ENCODE measurements around the gene SLC2A14.
"Not testable (repeated sequence)": the region's sequence is repeated elsewhere in the genome, so short reads cannot be mapped to it uniquely, and the experiment has no call there.

DNA sequence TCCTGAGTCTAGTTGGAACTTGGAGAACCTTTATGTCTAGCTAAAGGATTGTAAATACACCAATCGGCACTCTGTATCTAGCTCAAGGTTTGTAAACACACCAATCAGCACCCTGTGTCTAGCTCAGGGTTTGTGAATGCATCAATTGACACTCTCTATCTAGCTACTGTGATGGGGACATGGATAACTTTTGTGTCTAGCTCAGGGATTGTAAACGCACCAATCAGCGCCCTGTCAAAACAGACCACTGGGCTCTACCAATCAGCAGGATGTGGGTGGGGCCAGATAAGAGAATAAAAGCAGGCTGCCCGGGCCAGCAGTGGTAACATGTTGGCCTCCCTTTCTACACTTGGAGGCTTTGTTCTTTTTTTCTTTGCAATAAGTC is 9.0 kb upstream of the SLC2A14 start:
- TF ChIP-seq, protein P1, sequence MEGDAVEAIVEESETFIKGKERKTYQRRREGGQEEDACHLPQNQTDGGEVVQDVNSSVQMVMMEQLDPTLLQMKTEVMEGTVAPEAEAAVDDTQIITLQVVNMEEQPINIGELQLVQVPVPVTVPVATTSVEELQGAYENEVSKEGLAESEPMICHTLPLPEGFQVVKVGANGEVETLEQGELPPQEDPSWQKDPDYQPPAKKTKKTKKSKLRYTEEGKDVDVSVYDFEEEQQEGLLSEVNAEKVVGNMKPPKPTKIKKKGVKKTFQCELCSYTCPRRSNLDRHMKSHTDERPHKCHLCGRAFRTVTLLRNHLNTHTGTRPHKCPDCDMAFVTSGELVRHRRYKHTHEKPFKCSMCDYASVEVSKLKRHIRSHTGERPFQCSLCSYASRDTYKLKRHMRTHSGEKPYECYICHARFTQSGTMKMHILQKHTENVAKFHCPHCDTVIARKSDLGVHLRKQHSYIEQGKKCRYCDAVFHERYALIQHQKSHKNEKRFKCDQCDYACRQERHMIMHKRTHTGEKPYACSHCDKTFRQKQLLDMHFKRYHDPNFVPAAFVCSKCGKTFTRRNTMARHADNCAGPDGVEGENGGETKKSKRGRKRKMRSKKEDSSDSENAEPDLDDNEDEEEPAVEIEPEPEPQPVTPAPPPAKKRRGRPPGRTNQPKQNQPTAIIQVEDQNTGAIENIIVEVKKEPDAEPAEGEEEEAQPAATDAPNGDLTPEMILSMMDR (conservative IDR thresholded peaks at IDR 0.05; ENCODE audit: low read length): not testable (repeated sequence)
- TF ChIP-seq EZH2phosphoT487 (IDR thresholded peaks at IDR 0.05; ENCODE audit: borderline replicate concordance): not testable (repeated sequence)

Data from Loucy (cell line).